Astrocyte (in vitro differentiated cells and primary cell): Measurements from ENCODE around the gene FER. TPM values are rescaled to one million over a fixed set of nuclear protein-coding genes. Genes with fewer than 3 reads are reported as not detected.

Experiments used
- DNase-seq: peaks from one replicate; pipeline ENCODE4 v3.0.0-alpha.2; 2010; ENCODE audit warnings: low read depth
- FAIRE-seq: peaks from 2 replicates; lab custom pipeline; 2011; peaks lifted over from hg19 to GRCh38; lab: Jason Lieb, UNC
- H2AFZ ChIP-seq: 2 replicates; pipeline ENCODE4 v1.6.0; 2012; ENCODE audit warnings: low read depth, low read length, inconsistent platforms
- H3K27ac ChIP-seq: 2 replicates; pipeline ENCODE4 v1.5.1; 2011; ENCODE audit warnings: low read depth, low read length, inconsistent platforms
- H3K27me3 ChIP-seq: 2 replicates; pipeline ENCODE4 v1.6.0; 2011; ENCODE audit warnings: low read length, inconsistent platforms; ENCODE audit not compliant: insufficient read depth
- H3K36me3 ChIP-seq: 2 replicates; pipeline ENCODE4 v1.5.1; 2011; ENCODE audit warnings: low read length, inconsistent platforms; ENCODE audit not compliant: insufficient read depth
- H3K4me1 ChIP-seq: 2 replicates; pipeline ENCODE4 v1.5.1; 2011; ENCODE audit warnings: low read length, inconsistent platforms; ENCODE audit not compliant: insufficient read depth
- H3K4me2 ChIP-seq: 2 replicates; pipeline ENCODE4 v1.6.0; 2012; ENCODE audit warnings: low read length, inconsistent platforms
- H3K4me3 ChIP-seq: 2 replicates; pipeline ENCODE4 v1.5.1; 2011; ENCODE audit warnings: low read depth, mild to moderate bottlenecking, low read length, inconsistent platforms; ENCODE audit not compliant: insufficient read depth
- H3K79me2 ChIP-seq: 2 replicates; pipeline ENCODE4 v1.6.0; 2012; ENCODE audit warnings: mild to moderate bottlenecking, low read length, inconsistent platforms; ENCODE audit not compliant: insufficient read depth
- H3K9ac ChIP-seq: 2 replicates; pipeline ENCODE4 v1.6.0; 2012; ENCODE audit warnings: mild to moderate bottlenecking, low read length, inconsistent platforms
- H3K9me3 ChIP-seq: 2 replicates; pipeline ENCODE4 v1.5.1; 2012; ENCODE audit warnings: low read depth, mild to moderate bottlenecking, low read length, inconsistent platforms; ENCODE audit not compliant: insufficient read depth
- H4K20me1 ChIP-seq: 2 replicates; pipeline ENCODE4 v1.6.0; 2012; ENCODE audit warnings: low read length, inconsistent platforms; ENCODE audit not compliant: insufficient read depth
- H3K27ac Mint-ChIP-seq: one replicate; pipeline ENCODE4 v1.8.0; 2021; ENCODE audit warnings: mild to moderate bottlenecking, mixed read lengths; ENCODE audit not compliant: unreplicated experiment
- H3K27me3 Mint-ChIP-seq: one replicate; pipeline ENCODE4 v1.8.0; 2021; ENCODE audit warnings: low read depth, mixed read lengths; ENCODE audit not compliant: unreplicated experiment
- H3K36me3 Mint-ChIP-seq: one replicate; pipeline ENCODE4 v1.8.0; 2021; ENCODE audit warnings: low read depth, mixed read lengths; ENCODE audit not compliant: unreplicated experiment
- H3K4me1 Mint-ChIP-seq: one replicate; pipeline ENCODE4 v1.8.0; 2021; ENCODE audit warnings: low read depth, mixed read lengths; ENCODE audit not compliant: unreplicated experiment
- H3K4me3 Mint-ChIP-seq: one replicate; pipeline ENCODE4 v1.8.0; 2021; ENCODE audit warnings: mild to moderate bottlenecking, moderate library complexity, mixed read lengths; ENCODE audit not compliant: unreplicated experiment
- H3K9me3 Mint-ChIP-seq: one replicate; pipeline ENCODE4 v1.8.0; 2021; ENCODE audit warnings: mild to moderate bottlenecking, mixed read lengths; ENCODE audit not compliant: unreplicated experiment
- CTCF ChIP-seq: IDR thresholded peaks from 2 replicates; pipeline ENCODE4 v1.5.1; 2011; ENCODE audit warnings: low read depth, mild to moderate bottlenecking, inconsistent platforms, low read length, moderate library complexity; ENCODE audit not compliant: insufficient read depth
- EZH2 ChIP-seq: IDR thresholded peaks from 2 replicates; pipeline ENCODE4 v1.6.1; 2012; ENCODE audit warnings: mild to moderate bottlenecking, low read length, inconsistent platforms; ENCODE audit not compliant: insufficient read depth
- total RNA-seq: library from RNA; stranded (reverse); gene quantifications from 2 replicates; pipeline ENCODE4 v1.2.1, GENCODE V29; 2021

The FER gene
- total RNA-seq, 1 donor from 2014 or later = 21.6 TPM

GRCh38 chr5:109111680-109112079, 364.0 kb downstream of the FER start:
- H3K9ac ChIP-seq = no peak overlapping the region
- no peak overlapping the region for H3K4me2 ChIP-seq
- TF ChIP-seq EZH2 (no peak), CTCF (no peak)
- Mint-ChIP-seq H3K9me3 (no peaks in the 10 kb centered on the region), H3K27me3 (no peaks in the 10 kb centered on the region), H3K27ac (no peak overlapping the region), H3K36me3 (no peaks in the 10 kb centered on the region), H3K4me1 (no peaks in the 10 kb centered on the region), H3K4me3 (no peak overlapping the region)
- DNase-seq = no peak
- no peaks in the 10 kb centered on the region for H4K20me1 ChIP-seq
- no peak for FAIRE-seq
- no peaks in the 10 kb centered on the region for H3K9me3 ChIP-seq
- no peaks in the 10 kb centered on the region for H3K4me1 ChIP-seq
- H3K4me3 ChIP-seq = no peak overlapping the region
- no peaks in the 10 kb centered on the region for H3K79me2 ChIP-seq
- H2AFZ ChIP-seq = no peak overlapping the region
- H3K27ac ChIP-seq = no peak overlapping the region
- no peaks in the 10 kb centered on the region for H3K36me3 ChIP-seq
- H3K27me3 ChIP-seq = no peaks in the 10 kb centered on the region

- Mint-ChIP-seq H3K36me3 (no peaks in the 10 kb centered on the region), H3K4me3 (no peak overlapping the region), H3K9me3 (no peaks in the 10 kb centered on the region)
Measured at GRCh38 chr5:109113608-109114007, 365.9 kb downstream of the FER start.

More at GRCh38 chr5:109113608-109114007, 365.9 kb downstream of the FER start:
- no peak overlapping the region for H3K4me2 ChIP-seq
- H3K79me2 ChIP-seq = no peaks in the 10 kb centered on the region
- no peak overlapping the region for H3K4me3 ChIP-seq
- H3K27me3 ChIP-seq = no peaks in the 10 kb centered on the region
- no peak overlapping the region for H3K27ac Mint-ChIP-seq
- TF ChIP-seq CTCF (no peak), EZH2 (no peak)
- no peaks in the 10 kb centered on the region for H3K27me3 Mint-ChIP-seq
- no peak for DNase-seq
- H3K9me3 ChIP-seq = no peaks in the 10 kb centered on the region
- no peak overlapping the region for H3K27ac ChIP-seq
- no peaks in the 10 kb centered on the region for H3K4me1 ChIP-seq
- no peak overlapping the region for H2AFZ ChIP-seq
- H3K9ac ChIP-seq = no peak overlapping the region
- H3K36me3 ChIP-seq = no peaks in the 10 kb centered on the region
- FAIRE-seq = no peak
- no peaks in the 10 kb centered on the region for H4K20me1 ChIP-seq
- no peaks in the 10 kb centered on the region for H3K4me1 Mint-ChIP-seq
